CD14-positive monocyte (primary cell): ENCODE data around the gene CCDC112. TPM values are rescaled to one million over a fixed set of nuclear protein-coding genes. Genes with fewer than 3 reads are reported as not detected.

Experiments
- DNase-seq, 3 donors: peaks; one replicate each; pipeline ENCODE4 v3.0.0-alpha.2; 2011 to 2022
- H2AFZ ChIP-seq: 2 replicates; pipeline ENCODE4 v1.6.0; 2012; ENCODE audit warnings: mild to moderate bottlenecking, low read depth, low read length, inconsistent platforms; ENCODE audit not compliant: insufficient read depth, poor library complexity, severe bottlenecking
- H3K27ac ChIP-seq, 2 donors: 1 replicate in 1 of 2; 2 replicates in 1 of 2; pipeline ENCODE4 v1.5.1; 2012 to 2013; ENCODE audit warnings: low read length in 2 of 2, control low read depth in 1 of 2, inconsistent platforms in 1 of 2, low read depth in 1 of 2, mild to moderate bottlenecking in 1 of 2
- H3K27me3 ChIP-seq, 2 donors: one replicate each; pipeline versions ENCODE4 v1.6.0 to v1.6.1; 2011 to 2013; ENCODE audit warnings: low read length in 2 of 2; ENCODE audit not compliant: control insufficient read depth in 2 of 2, insufficient read depth in 2 of 2
- H3K36me3 ChIP-seq, 2 donors: replicated peaks in 1 of 2; 1 replicate in 1 of 2; 2 replicates in 1 of 2; pipeline versions ENCODE4 v1.5.1 to v1.6.1; 2012 to 2013; ENCODE audit warnings: low read length in 2 of 2, control low read depth in 1 of 2, inconsistent platforms in 1 of 2, mild to moderate bottlenecking in 1 of 2; ENCODE audit not compliant: insufficient read depth in 2 of 2, control insufficient read depth in 1 of 2
- H3K4me1 ChIP-seq, 2 donors: 1 replicate in 1 of 2; 2 replicates in 1 of 2; pipeline versions ENCODE4 v1.5.1 to v1.6.1; 2012 to 2013; ENCODE audit warnings: low read length in 2 of 2, control low read depth in 1 of 2, inconsistent platforms in 1 of 2, mild to moderate bottlenecking in 1 of 2, moderate library complexity in 1 of 2; ENCODE audit not compliant: insufficient read depth in 2 of 2, control insufficient read depth in 1 of 2
- H3K4me2 ChIP-seq: replicated peaks from 2 replicates; pipeline ENCODE3; 2012; ENCODE audit warnings: low read length, moderate library complexity, mild to moderate bottlenecking; ENCODE audit not compliant: poor library complexity, severe bottlenecking; ENCODE audit errors: extremely low read depth
- H3K4me3 ChIP-seq, 3 experiments: fragments of 200-600 bp in 1 of 3; sonication (generic) in 1 of 3; replicated peaks in 1 of 3; 1 replicate in 2 of 3; 2 replicates in 1 of 3; pipeline ENCODE4 v1.5.1; 2011 to 2013; ENCODE audit warnings: low read length in 3 of 3, mild to moderate bottlenecking in 3 of 3, control low read depth in 2 of 3, low read depth in 2 of 3, inconsistent platforms in 1 of 3, moderate library complexity in 1 of 3
- H3K79me2 ChIP-seq: 2 replicates; pipeline ENCODE4 v1.6.0; 2012; ENCODE audit warnings: mild to moderate bottlenecking, control low read depth, inconsistent platforms, low read length, moderate library complexity; ENCODE audit not compliant: insufficient read depth
- H3K9ac ChIP-seq: 2 replicates; pipeline ENCODE4 v1.6.0; 2017; ENCODE audit warnings: low read length, mild to moderate bottlenecking; ENCODE audit not compliant: insufficient read depth, poor library complexity, severe bottlenecking
- H3K9me3 ChIP-seq, 2 donors: replicated peaks in 1 of 2; 1 replicate in 1 of 2; 2 replicates in 1 of 2; pipeline versions ENCODE4 v1.5.1 to v1.6.1; 2012 to 2013; ENCODE audit warnings: low read length in 2 of 2, control low read depth in 1 of 2; ENCODE audit not compliant: control insufficient read depth in 1 of 2, insufficient read depth in 1 of 2
- H4K20me1 ChIP-seq: 2 replicates; pipeline ENCODE4 v1.6.0; 2012; ENCODE audit warnings: mild to moderate bottlenecking, low read length, control low read depth, moderate library complexity; ENCODE audit not compliant: insufficient read depth
- H3K27ac Mint-ChIP-seq, 7 donors: one replicate each; pipeline ENCODE4 v1.8.0; 2020; ENCODE audit warnings: mild to moderate bottlenecking in 7 of 7, mixed read lengths in 7 of 7, moderate library complexity in 6 of 7, inconsistent platforms in 2 of 7
- H3K27me3 Mint-ChIP-seq, 3 donors: one replicate each; pipeline ENCODE4 v1.8.0; 2021 to 2022; ENCODE audit warnings: low read depth in 3 of 3, mild to moderate bottlenecking in 3 of 3, mixed read lengths in 3 of 3, moderate library complexity in 3 of 3, inconsistent platforms in 1 of 3
- H3K36me3 Mint-ChIP-seq, 2 donors: one replicate each; pipeline ENCODE4 v1.8.0; 2020; ENCODE audit warnings: mixed read lengths in 2 of 2, inconsistent platforms in 1 of 2, mild to moderate bottlenecking in 1 of 2
- H3K4me1 Mint-ChIP-seq: one replicate; pipeline ENCODE4 v1.8.0; 2020; ENCODE audit warnings: mild to moderate bottlenecking, mixed read lengths
- H3K4me3 Mint-ChIP-seq, 2 donors: one replicate each; pipeline ENCODE4 v1.8.0; 2020; ENCODE audit warnings: mild to moderate bottlenecking in 2 of 2, mixed read lengths in 2 of 2, moderate library complexity in 1 of 2
- H3K9me3 Mint-ChIP-seq, 7 donors: one replicate each; pipeline ENCODE4 v1.8.0; 2020 to 2022; ENCODE audit warnings: mixed read lengths in 7 of 7, mild to moderate bottlenecking in 6 of 7, moderate library complexity in 6 of 7, inconsistent platforms in 2 of 7
- CTCF ChIP-seq: fragments of 200-600 bp; IDR thresholded peaks from one replicate; pipeline ENCODE4 v1.8.0; 2022; ENCODE audit warnings: antibody characterized with exemption, mild to moderate bottlenecking
- WGBS: methylation state at CpG from one replicate; pipeline ENCODE4 v1.1.5; 2013; ENCODE audit warnings: missing lambda C conversion rate; ENCODE audit not compliant: insufficient coverage; 5-methylcytosine and 5-hydroxymethylcytosine counted together
- intact Hi-C, 2 donors: fragments of 100-400 bp; cut with micrococcal nuclease; formaldehyde crosslinking; loops; one replicate each; pipeline versions ENCODE4 v1.15.0 to v1.15.1; 2023
- polyA plus RNA-seq, 3 donors: library from polyadenylated mRNA; depleted of rRNA in 1 of 3; unstranded in 2 of 3; stranded (reverse) in 1 of 3; fragments of 300-500 nt in 2 of 3; fragments of >200 nt in 1 of 3; fragmentation: Illumina TruSeq in 2 of 3; gene quantifications; 1 replicate in 2 of 3; 2 replicates in 1 of 3; pipeline ENCODE4 v1.2.3, GENCODE V29; 2012 to 2021

CCDC112 gene
- polyA plus RNA-seq, 3 donors: 4.3 to 6.2 (median 5.9) TPM

- peak overlapping the region; percentile 87 for H3K9ac ChIP-seq
- TF ChIP-seq CTCF: no peak
Observed at GRCh38 chr5:115262011-115262320, 34.5 kb downstream of the CCDC112 start.

GRCh38 chr5:115260248-115260647, 36.2 kb downstream of the CCDC112 start:
- no peaks in the 10 kb centered on the region for H3K27me3 Mint-ChIP-seq
- peaks cover 0 to 3% (median 0%) of the 10 kb centered on the region in 7 donors for H3K9me3 Mint-ChIP-seq
- no peak for TF ChIP-seq CTCF
- Histone ChIP-seq H3K79me2 (peaks cover 74% of the 10 kb centered on the region), H3K36me3 (peaks cover 0 to 25% of the 10 kb centered on the region in 2 donors), H3K9me3 (no peaks in the 10 kb centered on the region), H3K27ac (no peak overlapping the region), H4K20me1 (peaks cover 68% of the 10 kb centered on the region), H3K4me3 (no peak overlapping the region), H3K4me2 (no peak overlapping the region), H3K9ac (no peak overlapping the region), H3K4me1 (peaks cover 26 to 43% of the 10 kb centered on the region in 2 donors), H2AFZ (no peak overlapping the region), H3K27me3 (no peaks in the 10 kb centered on the region)
- H3K36me3 Mint-ChIP-seq: peaks cover 21 to 34% of the 10 kb centered on the region in 2 donors
- WGBS: no CpG with 5 or more reads among the region's 2 CpGs
- intact Hi-C loops: loop anchor here in 1 of 2 donors (10.0 kb wide), 1 partner anchor 85 kb away; no protein-coding TSS in a partner anchor
- no peak for DNase-seq
- H3K4me3 Mint-ChIP-seq: no peak overlapping the region
- no peak overlapping the region for H3K27ac Mint-ChIP-seq
- peaks cover 57% of the 10 kb centered on the region for H3K4me1 Mint-ChIP-seq

More at GRCh38 chr5:115262011-115262320, 34.5 kb downstream of the CCDC112 start:
- peak overlapping the region; percentile 74 to 98 (median 85) for H3K4me3 ChIP-seq
- WGBS: 10% methylated on average over 6 of the region's 8 CpGs
- H3K36me3 ChIP-seq: peaks cover 0 to 18% of the 10 kb centered on the region in 2 donors
- peak overlapping the region; percentile 94 for H2AFZ ChIP-seq
- Mint-ChIP-seq H3K27ac (peak overlapping the region; percentile 88 to 98 (median 96)), H3K27me3 (no peaks in the 10 kb centered on the region), H3K9me3 (peaks cover 0 to 3% (median 0%) of the 10 kb centered on the region in 7 donors), H3K36me3 (peaks cover 14 to 28% of the 10 kb centered on the region in 2 donors), H3K4me3 (peak overlapping the region; percentile 98 to 99), H3K4me1 (peaks cover 53% of the 10 kb centered on the region)
- peak in 1 of 3 donors; percentile 11 for DNase-seq
- H4K20me1 ChIP-seq: peaks cover 51% of the 10 kb centered on the region
- peak overlapping the region; percentile 89 for H3K4me2 ChIP-seq
- H3K9me3 ChIP-seq: no peaks in the 10 kb centered on the region
- H3K27ac ChIP-seq: peak overlapping the region; percentile 61 to 93
- peaks cover 56% of the 10 kb centered on the region for H3K79me2 ChIP-seq
- peaks cover 26 to 43% of the 10 kb centered on the region in 2 donors for H3K4me1 ChIP-seq
- intact Hi-C loops: loop anchor here in 1 of 2 donors (10.0 kb wide), 1 partner anchor 87 kb away; no protein-coding TSS in a partner anchor
- H3K27me3 ChIP-seq: no peaks in the 10 kb centered on the region
